Activated CD4-positive, alpha-beta memory T cell treated with anti-CD3 and anti-CD28 coated beads, Interleukin-2, amount 10 ng/mL, durations not matched to agents 7 days and 5 days (primary cell): Measurements from ENCODE around the gene PRC1. TPM values are rescaled to one million over a fixed set of nuclear protein-coding genes. Genes with fewer than 3 reads are reported as not detected.

Experiments used
- CTCF ChIA-PET: fragments of 350-600 bp; sonication (Branson Sonifier 250); formaldehyde crosslinking; loops from one replicate; lab custom pipeline; 2021; ENCODE audit warnings: antibody characterized with exemption, inconsistent platforms; lab: Charles Lee
- POLR2A ChIA-PET: fragments of 350-600 bp; sonication (Branson Sonifier 250); formaldehyde crosslinking; loops from one replicate; lab custom pipeline; 2021; ENCODE audit warnings: antibody characterized with exemption; lab: Charles Lee
- DNase-seq: peaks from one replicate; pipeline ENCODE4 v3.0.0-alpha.2; 2020
- H3K27ac Mint-ChIP-seq: one replicate; pipeline ENCODE4 v1.8.0; 2021; ENCODE audit warnings: mild to moderate bottlenecking, mixed read lengths
- H3K27me3 Mint-ChIP-seq: one replicate; pipeline ENCODE4 v1.8.0; 2021; ENCODE audit warnings: mixed read lengths
- H3K36me3 Mint-ChIP-seq: one replicate; pipeline ENCODE4 v1.8.0; 2021; ENCODE audit warnings: low read depth, mixed read lengths
- H3K4me1 Mint-ChIP-seq: one replicate; pipeline ENCODE4 v1.8.0; 2021; ENCODE audit warnings: mixed read lengths
- H3K4me3 Mint-ChIP-seq: one replicate; pipeline ENCODE4 v1.8.0; 2021; ENCODE audit warnings: mild to moderate bottlenecking, mixed read lengths
- H3K9me3 Mint-ChIP-seq: one replicate; pipeline ENCODE4 v1.8.0; 2021; ENCODE audit warnings: mixed read lengths
- total RNA-seq, 2 experiments: library from RNA; stranded (reverse); gene quantifications; one replicate each; pipeline ENCODE4 v1.2.3, GENCODE V29; 2021

PRC1 gene
- total RNA-seq, 2 experiments from 2014 or later = 158 to 167 TPM

DNA sequence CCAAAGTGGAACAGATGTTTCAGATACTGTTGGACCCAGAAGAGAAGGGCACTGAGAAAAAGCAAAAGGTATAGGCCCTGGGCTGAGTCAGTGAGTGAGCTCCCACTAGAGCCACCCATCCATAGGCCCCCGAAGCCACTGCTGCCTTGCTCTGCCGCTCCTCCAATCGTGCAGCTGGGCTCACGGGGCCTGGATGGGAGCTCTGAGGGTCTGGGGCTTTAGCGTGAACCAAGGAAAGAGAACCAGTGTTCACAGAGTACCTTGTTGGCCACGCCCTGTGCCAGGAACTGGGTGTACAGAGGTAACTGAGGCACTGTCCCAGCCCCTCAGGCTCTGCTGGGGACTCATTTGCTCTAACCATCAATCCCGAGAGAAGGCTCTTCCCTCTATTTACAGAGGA, 54.6 kb downstream of the PRC1 start:
- Mint-ChIP-seq H3K4me1 (peaks cover 17% of the 10 kb centered on the region), H3K36me3 (peaks cover 53% of the 10 kb centered on the region), H3K9me3 (no peaks in the 10 kb centered on the region), H3K4me3 (no peak overlapping the region), H3K27me3 (no peaks in the 10 kb centered on the region), H3K27ac (no peak overlapping the region)
- no peak for DNase-seq
- CTCF ChIA-PET = interaction anchor here (0.9 to 2.3 kb wide), 3 partner anchors 16 to 332 kb away, joined by 3 to 9 read pairs (median 3); partner anchors contain the start of gene RCCD1
- POLR2A ChIA-PET = interaction anchor here (2.3 to 11.6 kb wide), 2 partner anchors 9 to 18 kb away, joined by 6 to 198 read pairs; partner anchors contain the start of gene RCCD1

DNA sequence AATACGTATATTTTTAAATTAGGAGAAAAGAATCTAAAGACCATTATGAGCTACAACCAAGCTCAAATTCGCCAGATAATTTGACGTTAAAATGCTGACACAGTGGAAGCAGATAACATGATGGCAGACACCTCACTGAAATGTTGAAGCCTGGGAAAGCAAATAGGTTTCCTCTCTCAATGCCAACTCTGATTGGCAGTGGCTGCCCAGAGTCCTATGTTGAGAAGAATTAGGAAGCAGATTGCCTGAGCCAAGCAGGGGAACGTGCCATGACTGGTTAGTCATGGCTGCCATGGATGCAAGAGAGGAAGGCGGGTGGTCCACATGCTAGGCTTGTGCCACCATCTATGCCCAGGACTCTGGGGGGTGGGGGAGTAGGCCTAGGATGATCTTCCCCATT, 56.1 kb downstream of the PRC1 start:
- no peak overlapping the region for H3K27ac Mint-ChIP-seq
- ChIA-PET POLR2A (interaction anchor here (11.6 kb wide), 1 partner anchor 19 kb away, joined by 198 read pairs; the partner anchor contains the start of gene RCCD1), CTCF (interaction anchor here (9.6 kb wide), 1 partner anchor 19 kb away, joined by 167 read pairs; the partner anchor contains the start of gene RCCD1)
- peaks cover 30% of the 10 kb centered on the region for H3K4me1 Mint-ChIP-seq
- DNase-seq = no peak
- H3K27me3 Mint-ChIP-seq = no peaks in the 10 kb centered on the region
- H3K4me3 Mint-ChIP-seq = no peak overlapping the region
- H3K9me3 Mint-ChIP-seq = no peaks in the 10 kb centered on the region
- H3K36me3 Mint-ChIP-seq = peaks cover 45% of the 10 kb centered on the region

GRCh38 chr15:90936823-90937222, 57.5 kb downstream of the PRC1 start:
- Mint-ChIP-seq H3K27ac (peak overlapping the region; percentile 50), H3K4me3 (peak overlapping the region; percentile 83), H3K9me3 (no peaks in the 10 kb centered on the region), H3K27me3 (no peaks in the 10 kb centered on the region), H3K36me3 (peaks cover 38% of the 10 kb centered on the region), H3K4me1 (peaks cover 39% of the 10 kb centered on the region)
- no peak for DNase-seq
- CTCF ChIA-PET = interaction anchor here (0.9 to 9.6 kb wide), 4 partner anchors 20 to 96 kb away, joined by 3 to 167 read pairs (median 6); partner anchors contain the start of gene RCCD1
- POLR2A ChIA-PET = interaction anchor here (0.7 to 11.6 kb wide), 3 partner anchors 12 to 246 kb away, joined by 3 to 198 read pairs (median 4); partner anchors contain the start of gene RCCD1

DNA sequence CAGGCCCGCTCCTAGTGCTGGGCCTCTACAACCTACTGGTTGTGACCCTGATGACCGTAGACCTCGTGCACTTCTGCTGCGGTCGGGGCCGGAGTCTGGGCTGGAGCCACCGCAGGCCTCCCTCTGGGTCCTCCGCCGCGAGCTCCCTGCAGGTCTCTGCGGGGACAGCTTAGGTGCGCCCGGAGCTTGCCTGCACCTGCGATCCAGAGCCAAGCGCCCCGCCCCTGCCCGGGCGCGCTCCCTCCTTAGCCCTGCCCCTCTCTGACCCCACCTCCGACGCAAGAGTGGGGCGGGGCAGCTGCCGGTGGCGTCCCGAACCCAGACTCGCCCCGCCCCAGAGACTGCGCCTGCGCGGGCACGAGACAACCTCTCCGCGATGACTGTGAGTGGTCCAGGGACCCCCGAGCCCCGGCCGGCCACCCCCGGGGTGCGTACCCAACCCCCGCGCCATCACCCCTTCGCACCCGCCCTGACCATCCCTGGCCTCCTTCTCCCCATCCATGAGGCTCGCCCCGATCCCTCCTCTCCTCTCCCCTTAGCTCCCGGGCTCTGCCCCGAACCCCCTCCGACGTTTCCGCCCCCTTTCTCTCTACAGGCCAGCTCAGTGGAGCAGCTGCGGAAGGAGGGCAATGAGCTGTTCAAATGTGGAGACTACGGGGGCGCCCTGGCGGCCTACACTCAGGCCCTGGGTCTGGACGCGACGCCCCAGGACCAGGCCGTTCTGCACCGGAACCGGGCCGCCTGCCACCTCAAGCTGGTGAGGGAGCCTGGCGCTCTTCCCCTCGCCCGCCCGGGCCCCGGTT, 59.2 kb downstream of the PRC1 start, which contains the start of gene UNC45A:
UNC45A (plus strand) TSS at position 337 of the 803 bp plus-strand sequence; CDS start at position 377, 40 bp downstream.
- ChIA-PET POLR2A (interaction anchor here (0.6 to 11.6 kb wide), 32 partner anchors 8 to 670 kb away, joined by 3 to 211 read pairs (median 4); partner anchors contain the start of genes BLM, MAN2A2, NGRN and PRC1), CTCF (interaction anchor here (0.6 to 9.6 kb wide), 35 partner anchors 8 to 670 kb away, joined by 3 to 210 read pairs (median 5); partner anchors contain the start of genes BLM, FES, MAN2A2 and NGRN)
- H3K9me3 Mint-ChIP-seq = no peaks in the 10 kb centered on the region
- peak within 1 kb of the TSS; percentile 83 for H3K4me3 Mint-ChIP-seq
- peak within 1 kb of the TSS; percentile 96 for H3K27ac Mint-ChIP-seq
- peak; percentile 95 for DNase-seq
- peaks cover 52% of the 10 kb centered on the region for H3K4me1 Mint-ChIP-seq
- H3K36me3 Mint-ChIP-seq = peaks cover 40% of the 10 kb centered on the region
- H3K27me3 Mint-ChIP-seq = no peaks in the 10 kb centered on the region

GRCh38 chr15:90934256-90934948, 59.9 kb downstream of the PRC1 start:
- peak overlapping the region; percentile 83 for H3K4me3 Mint-ChIP-seq
- DNase-seq = peak; percentile 92
- no peaks in the 10 kb centered on the region for H3K9me3 Mint-ChIP-seq
- ChIA-PET POLR2A (interaction anchor here (0.8 to 11.6 kb wide), 24 partner anchors 9 to 669 kb away, joined by 3 to 211 read pairs (median 4); partner anchors contain the start of genes BLM, MAN2A2, NGRN and PRC1), CTCF (interaction anchor here (0.6 to 9.6 kb wide), 38 partner anchors 9 to 641 kb away, joined by 3 to 210 read pairs (median 5); partner anchors contain the start of genes BLM, FES, MAN2A2 and PRC1)
- H3K36me3 Mint-ChIP-seq = peaks cover 33% of the 10 kb centered on the region
- H3K27ac Mint-ChIP-seq = peak overlapping the region; percentile 96
- H3K4me1 Mint-ChIP-seq = peaks cover 55% of the 10 kb centered on the region
- no peaks in the 10 kb centered on the region for H3K27me3 Mint-ChIP-seq

GRCh38 chr15:90933301-90933700, 61.0 kb downstream of the PRC1 start:
- H3K27ac Mint-ChIP-seq = peak overlapping the region; percentile 99
- H3K9me3 Mint-ChIP-seq = no peaks in the 10 kb centered on the region
- DNase-seq = no peak
- no peaks in the 10 kb centered on the region for H3K27me3 Mint-ChIP-seq
- ChIA-PET POLR2A (interaction anchor here (1.4 to 11.6 kb wide), 12 partner anchors 11 to 544 kb away, joined by 3 to 211 read pairs (median 12); partner anchors contain the start of genes BLM, FES, MAN2A2 and RCCD1), CTCF (interaction anchor here (0.6 to 9.6 kb wide), 37 partner anchors 10 to 699 kb away, joined by 3 to 210 read pairs (median 7); partner anchors contain the start of genes BLM, CIB1, FES and GDPGP1)
- H3K4me3 Mint-ChIP-seq = peak overlapping the region; percentile 99
- H3K36me3 Mint-ChIP-seq = peaks cover 33% of the 10 kb centered on the region
- H3K4me1 Mint-ChIP-seq = peaks cover 61% of the 10 kb centered on the region

GRCh38 chr15:90932660-90932991, 61.7 kb downstream of the PRC1 start:
- ChIA-PET CTCF (interaction anchor here (0.8 to 9.6 kb wide), 52 partner anchors 8 to 699 kb away, joined by 3 to 210 read pairs (median 6); partner anchors contain the start of genes BLM, CIB1, FES and GDPGP1), POLR2A (interaction anchor here (0.7 to 11.6 kb wide), 28 partner anchors 11 to 895 kb away, joined by 3 to 211 read pairs (median 8); partner anchors contain the start of genes BLM, FES, GDPGP1 and MAN2A2)
- H3K27ac Mint-ChIP-seq = peak overlapping the region; percentile 99
- H3K4me1 Mint-ChIP-seq = peaks cover 63% of the 10 kb centered on the region
- H3K36me3 Mint-ChIP-seq = peaks cover 33% of the 10 kb centered on the region
- no peaks in the 10 kb centered on the region for H3K27me3 Mint-ChIP-seq
- peak overlapping the region; percentile 99 for H3K4me3 Mint-ChIP-seq
- DNase-seq = no peak
- no peaks in the 10 kb centered on the region for H3K9me3 Mint-ChIP-seq

GRCh38 chr15:90931828-90932659, 62.3 kb downstream of the PRC1 start, which contains the start of gene HDDC3:
Gene HDDC3 (minus strand): TSS chr15:90932549. CDS start chr15:90932540, 9 bp downstream.
- Mint-ChIP-seq H3K36me3 (peaks cover 32% of the 10 kb centered on the region), H3K27me3 (no peaks in the 10 kb centered on the region), H3K27ac (peak within 1 kb of the TSS; percentile 99), H3K4me3 (peak within 1 kb of the TSS; percentile 99), H3K4me1 (peaks cover 62% of the 10 kb centered on the region), H3K9me3 (no peaks in the 10 kb centered on the region)
- CTCF ChIA-PET = interaction anchor here (0.6 to 9.6 kb wide), 64 partner anchors 9 to 830 kb away, joined by 3 to 210 read pairs (median 4); partner anchors contain the start of genes BLM, CIB1, FES and GDPGP1
- DNase-seq = peak; percentile 93
- POLR2A ChIA-PET = interaction anchor here (0.6 to 11.6 kb wide), 47 partner anchors 8 to 895 kb away, joined by 3 to 211 read pairs (median 5); partner anchors contain the start of genes BLM, CRTC3, FES and GDPGP1

GRCh38 chr15:90931575-90931827, 62.8 kb downstream of the PRC1 start:
- DNase-seq = no peak
- Mint-ChIP-seq H3K4me3 (peak overlapping the region; percentile 99), H3K36me3 (peaks cover 27% of the 10 kb centered on the region), H3K27ac (peak overlapping the region; percentile 99), H3K4me1 (peaks cover 58% of the 10 kb centered on the region), H3K9me3 (no peaks in the 10 kb centered on the region), H3K27me3 (no peaks in the 10 kb centered on the region)
- POLR2A ChIA-PET = interaction anchor here (0.6 to 11.6 kb wide), 41 partner anchors 8 to 699 kb away, joined by 3 to 211 read pairs (median 5); partner anchors contain the start of genes BLM, CRTC3, FES and GDPGP1
- CTCF ChIA-PET = interaction anchor here (0.6 to 9.6 kb wide), 51 partner anchors 8 to 829 kb away, joined by 3 to 210 read pairs (median 6); partner anchors contain the start of genes BLM, FES, IDH2 and MAN2A2

DNA sequence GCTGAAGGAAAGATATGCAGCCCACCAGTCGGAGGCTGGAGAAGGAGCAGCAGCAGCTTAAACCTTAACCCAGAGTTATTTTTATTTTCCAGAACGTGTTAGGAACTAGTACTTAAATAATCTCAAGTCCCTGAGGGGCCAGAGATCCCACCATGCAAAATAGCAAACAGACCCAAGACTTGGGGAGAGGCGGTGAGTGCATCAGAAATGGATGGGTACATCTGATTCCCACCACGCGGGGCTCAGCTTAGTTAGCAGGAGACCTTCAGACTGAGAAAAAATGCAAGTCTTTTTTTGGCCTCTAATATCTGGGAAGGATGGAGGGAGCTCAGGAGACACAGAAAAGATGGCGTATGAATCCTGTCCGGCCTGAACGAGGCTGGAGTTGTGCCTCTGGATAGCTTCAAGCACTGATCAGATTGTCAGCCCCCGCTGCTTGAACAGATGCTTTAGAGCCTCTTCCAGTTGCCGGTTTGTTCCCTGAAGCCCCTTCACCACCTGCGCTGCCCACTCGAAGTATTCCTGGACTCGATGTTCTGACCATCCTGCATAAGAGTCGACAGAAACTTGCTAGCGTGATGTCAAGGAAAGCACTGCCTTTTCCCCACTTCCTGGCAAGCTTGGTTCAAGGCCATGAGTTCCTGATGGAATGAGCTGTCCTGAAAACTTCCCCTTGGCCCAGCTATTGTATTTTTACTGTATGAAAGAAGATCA, 63.3 kb downstream of the PRC1 start:
- Mint-ChIP-seq H3K27me3 (no peaks in the 10 kb centered on the region), H3K27ac (peak overlapping the region; percentile 99), H3K4me1 (peaks cover 54% of the 10 kb centered on the region), H3K4me3 (peak overlapping the region; percentile 99), H3K9me3 (no peaks in the 10 kb centered on the region), H3K36me3 (peaks cover 22% of the 10 kb centered on the region)
- ChIA-PET CTCF (interaction anchor here (0.6 to 9.6 kb wide), 44 partner anchors 8 to 829 kb away, joined by 3 to 210 read pairs (median 6); partner anchors contain the start of genes BLM, FES, IDH2 and IQGAP1), POLR2A (interaction anchor here (0.6 to 11.6 kb wide), 44 partner anchors 9 to 699 kb away, joined by 3 to 211 read pairs (median 6); partner anchors contain the start of genes BLM, CRTC3, FES and GDPGP1)
- DNase-seq = peak; percentile 27
